Heart right ventricle (tissue), 16 donors: ENCODE data around the gene CLCF1. TPM values are rescaled to one million over a fixed set of nuclear protein-coding genes. Genes with fewer than 3 reads are reported as not detected.
A peak's percentile ranks its signal among the peaks of the same experiment; 100 is the strongest.

Source experiments
- ATAC-seq, 8 donors: fragments of 200-7000 bp; cut with Tn5 transposase; one replicate each; pipeline ENCODE4 v1.9.1; 2020; ENCODE audit warnings: mild to moderate bottlenecking in 8 of 8, moderate library complexity in 8 of 8, moderate number of reproducible peaks in 1 of 8
- DNase-seq, 2 donors: peaks; one replicate each; pipeline ENCODE4 v3.0.0-alpha.2; 2020
- H3K27ac ChIP-seq, 10 donors: fragments of 200-600 bp; sonication (generic) in 2 of 10; one replicate each; pipeline versions ENCODE4 v1.5.0 to v1.8.0; 2020 to 2022; ENCODE audit warnings: mild to moderate bottlenecking in 3 of 10
- H3K27me3 ChIP-seq, 7 donors: fragments of 200-600 bp; one replicate each; pipeline ENCODE4 v1.8.0; 2021 to 2022; ENCODE audit warnings: mild to moderate bottlenecking in 2 of 7
- H3K36me3 ChIP-seq, 9 donors: fragments of 200-600 bp; sonication (generic) in 1 of 9; one replicate each; pipeline versions ENCODE4 v1.5.0 to v1.8.0; 2020 to 2022; ENCODE audit warnings: mild to moderate bottlenecking in 2 of 9
- H3K4me1 ChIP-seq, 9 donors: fragments of 200-600 bp; sonication (generic) in 1 of 9; one replicate each; pipeline versions ENCODE4 v1.5.0 to v1.8.0; 2020 to 2022; ENCODE audit warnings: mild to moderate bottlenecking in 4 of 9
- H3K4me3 ChIP-seq, 10 donors: fragments of 200-600 bp; sonication (generic) in 2 of 10; one replicate each; pipeline versions ENCODE4 v1.5.0 to v1.8.0; 2020 to 2022; ENCODE audit warnings: mild to moderate bottlenecking in 7 of 10, moderate library complexity in 2 of 10
- H3K9me3 ChIP-seq, 11 donors: fragments of 200-600 bp in 10 of 11; sonication (generic) in 2 of 11; one replicate each; pipeline versions ENCODE4 v1.5.0 to v1.8.0; 2013 to 2022; ENCODE audit warnings: mild to moderate bottlenecking in 2 of 11, control low read depth in 1 of 11, moderate library complexity in 1 of 11
- WGBS, 2 donors: extraction: QIAGEN DNeasy Blood & Tissue Kit; methylation state at CpG; one replicate each; pipeline ENCODE4 v1.1.7; 2013; ENCODE audit warnings: inconsistent platforms in 1 of 2; 5-methylcytosine and 5-hydroxymethylcytosine counted together
- intact Hi-C, 10 donors: fragments of 100-400 bp; cut with DNase I; formaldehyde crosslinking; loops; one replicate each; pipeline versions ENCODE4 v1.11.1 to v1.14.2; 2022
- polyA plus RNA-seq, 2 donors: library from polyadenylated mRNA; stranded (reverse); fragments of 200-250 nt; gene quantifications; one replicate each; pipeline ENCODE4 v1.2.3, GENCODE V29; 2013
- total RNA-seq, 10 donors: library from RNA; stranded (reverse); fragmentation: NEBNext Ultra II Directional in 3 of 10; extraction: Animal tissue kit (Norgen Biotek cat#: 25700) in 3 of 10; gene quantifications; one replicate each; pipeline versions ENCODE4 v1.2.1 to v1.2.4, GENCODE V29; 2021 to 2023
- TF ChIP-seq, protein P1 (sequence below), 9 donors: fragments of 200-600 bp; sonication (generic) in 2 of 9; IDR thresholded peaks; one replicate each; pipeline versions ENCODE4 v1.5.0 to v1.8.0; 2021 to 2022; ENCODE audit warnings: antibody characterized with exemption in 9 of 9, mild to moderate bottlenecking in 5 of 9, moderate library complexity in 1 of 9
- donor health status: Arrhythmogenic right ventricular cardiomyopathy.
- donor health status: ischemic (EF 13 %, LVEDD 7.1; RV severe dilation, severe dysfunction).
- donor health status: healthy with polysubstance abuse.
- donor health status: DM: no; HTN: yes; CAD: no.
- donor health status: DM: no; HTN: no; CAD: no.
- donor health status: ischemic (EF 25% LVEDD 6.9; RV normal size, moderate dysfunction).
- donor health status: ischemic (EF 25% LVEDD 5.7; RV mildly dilated, moderate dysfunction).
- donor health status: healthy.
- donor health status: DM: yes; HTN: yes; CAD: no.
- donor health status: Ischemic cardiomyopathy.
- donor health status: ischemic (EF 35%, LVEDD 5.7; RV mildly dilated, moderate dysfunction).
- donor health status: nonischemic (EF 11% LVEDD 7.7; RV severe dilation, severe dysfunction).
- donor health status: DM: yes; HTN: yes; CAD: no.
- donor health status: PGD.
- donor health status: ischemic (EF 29% LVEDD 5.4; RV normal size, mild dysfunction).
- donor health status: nonischemic (EF 23%, LVEDD 6.1; RV moderate dilation, normal function).

Gene CLCF1
- total and polyA plus RNA-seq, 12 donors = 0.31 to 12.3 (median 1.2) TPM

DNA sequence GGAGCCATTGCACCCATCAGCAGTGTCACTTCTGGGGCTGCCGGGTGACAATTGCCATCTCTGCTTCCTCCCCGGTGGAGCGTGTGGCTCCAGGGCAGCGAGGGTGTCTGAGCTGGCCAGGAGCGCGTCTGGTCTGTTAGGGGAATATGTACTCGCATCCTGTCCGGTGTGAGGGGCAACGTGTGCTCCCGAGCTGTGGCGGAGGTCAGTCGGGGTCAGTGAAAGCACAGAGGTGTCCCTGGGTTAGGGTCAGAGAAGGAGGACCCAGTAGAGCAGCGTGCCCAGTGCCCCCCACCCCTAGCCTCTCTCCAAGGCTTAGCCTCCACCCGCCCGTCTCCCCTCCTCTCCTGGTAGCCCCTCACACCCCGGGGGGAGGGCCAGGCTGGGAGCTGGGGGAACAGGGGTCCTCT lies 1.5 kb downstream of the CLCF1 start:
- Histone ChIP-seq H3K36me3 (no peaks in the 10 kb centered on the region), H3K27ac (peak overlapping the region in 9 of 10 donors; percentile 85 to 97 (median 91)), H3K9me3 (no peaks in the 10 kb centered on the region), H3K4me3 (peak overlapping the region; percentile 56 to 82 (median 74)), H3K4me1 (peaks cover 12 to 71% (median 39%) of the 10 kb centered on the region in 9 donors), H3K27me3 (peaks cover 0 to 5% (median 0%) of the 10 kb centered on the region in 7 donors)
- ATAC-seq (no peak), DNase-seq (no peak)
- intact Hi-C loops = loop anchor here in 1 of 10 donors (2.0 kb wide), 1 partner anchor 15 kb away; no protein-coding TSS in a partner anchor
- TF ChIP-seq, protein P1, sequence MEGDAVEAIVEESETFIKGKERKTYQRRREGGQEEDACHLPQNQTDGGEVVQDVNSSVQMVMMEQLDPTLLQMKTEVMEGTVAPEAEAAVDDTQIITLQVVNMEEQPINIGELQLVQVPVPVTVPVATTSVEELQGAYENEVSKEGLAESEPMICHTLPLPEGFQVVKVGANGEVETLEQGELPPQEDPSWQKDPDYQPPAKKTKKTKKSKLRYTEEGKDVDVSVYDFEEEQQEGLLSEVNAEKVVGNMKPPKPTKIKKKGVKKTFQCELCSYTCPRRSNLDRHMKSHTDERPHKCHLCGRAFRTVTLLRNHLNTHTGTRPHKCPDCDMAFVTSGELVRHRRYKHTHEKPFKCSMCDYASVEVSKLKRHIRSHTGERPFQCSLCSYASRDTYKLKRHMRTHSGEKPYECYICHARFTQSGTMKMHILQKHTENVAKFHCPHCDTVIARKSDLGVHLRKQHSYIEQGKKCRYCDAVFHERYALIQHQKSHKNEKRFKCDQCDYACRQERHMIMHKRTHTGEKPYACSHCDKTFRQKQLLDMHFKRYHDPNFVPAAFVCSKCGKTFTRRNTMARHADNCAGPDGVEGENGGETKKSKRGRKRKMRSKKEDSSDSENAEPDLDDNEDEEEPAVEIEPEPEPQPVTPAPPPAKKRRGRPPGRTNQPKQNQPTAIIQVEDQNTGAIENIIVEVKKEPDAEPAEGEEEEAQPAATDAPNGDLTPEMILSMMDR (IDR thresholded peaks at IDR 0.05) = no peak
- WGBS, 2 donors = 17 to 29% methylated on average over 15 to 16 of the region's 16 CpGs

DNA sequence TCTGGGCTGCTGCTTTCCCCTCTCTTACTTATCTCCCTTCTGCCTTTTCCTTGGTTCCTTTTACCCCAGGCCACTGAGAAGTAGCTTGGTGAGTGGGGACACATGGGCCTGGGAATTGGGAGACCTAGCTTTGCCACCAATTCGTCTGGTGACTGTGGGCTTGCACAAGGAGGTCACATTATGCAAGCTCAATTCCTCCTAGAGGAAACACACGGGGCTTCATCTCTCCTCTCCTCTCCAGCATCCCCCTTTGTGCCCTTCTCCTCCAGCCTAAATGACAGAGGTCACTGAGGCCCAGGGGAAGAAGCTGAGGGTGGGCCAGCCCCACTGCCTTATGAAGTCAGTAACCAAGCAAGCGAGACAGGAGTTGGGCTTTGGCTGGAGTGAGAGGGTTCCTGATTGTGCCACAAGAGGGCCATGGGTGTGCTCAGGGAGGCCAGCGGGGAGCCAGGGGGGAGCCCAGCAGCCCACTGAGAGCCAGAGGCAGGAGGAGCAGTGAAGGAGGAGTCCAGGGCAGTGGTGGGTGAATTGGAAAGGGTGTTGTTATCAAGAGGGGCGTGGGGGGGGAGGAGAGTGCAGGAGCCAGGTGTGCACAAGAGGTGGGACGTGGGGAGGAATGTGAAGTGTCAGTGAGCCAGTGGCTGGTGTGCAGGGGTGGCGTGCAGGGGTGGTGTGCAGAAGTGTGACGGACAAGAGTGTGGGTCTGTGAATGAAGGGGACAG lies 2.0 kb downstream of the CLCF1 start:
- Histone ChIP-seq H3K4me1 (peaks cover 18 to 77% (median 43%) of the 10 kb centered on the region in 9 donors), H3K4me3 (peak overlapping the region in 6 of 10 donors; percentile 67 to 82 (median 76)), H3K27ac (peak overlapping the region in 4 of 10 donors; percentile 30 to 97 (median 93)), H3K27me3 (peaks cover 0 to 5% (median 0%) of the 10 kb centered on the region in 7 donors), H3K9me3 (no peaks in the 10 kb centered on the region), H3K36me3 (no peaks in the 10 kb centered on the region)
- intact Hi-C loops = no loop called here
- ATAC-seq (peak in 5 of 8 donors; percentile 4 to 31 (median 20)), DNase-seq (no peak)
- TF ChIP-seq, protein P1 (IDR thresholded peaks at IDR 0.05) = peak in 8 of 9 donors; percentile 15 to 50 (median 42)
- WGBS, 2 donors = 56% methylated on average over 8 of the region's 8 CpGs

DNA sequence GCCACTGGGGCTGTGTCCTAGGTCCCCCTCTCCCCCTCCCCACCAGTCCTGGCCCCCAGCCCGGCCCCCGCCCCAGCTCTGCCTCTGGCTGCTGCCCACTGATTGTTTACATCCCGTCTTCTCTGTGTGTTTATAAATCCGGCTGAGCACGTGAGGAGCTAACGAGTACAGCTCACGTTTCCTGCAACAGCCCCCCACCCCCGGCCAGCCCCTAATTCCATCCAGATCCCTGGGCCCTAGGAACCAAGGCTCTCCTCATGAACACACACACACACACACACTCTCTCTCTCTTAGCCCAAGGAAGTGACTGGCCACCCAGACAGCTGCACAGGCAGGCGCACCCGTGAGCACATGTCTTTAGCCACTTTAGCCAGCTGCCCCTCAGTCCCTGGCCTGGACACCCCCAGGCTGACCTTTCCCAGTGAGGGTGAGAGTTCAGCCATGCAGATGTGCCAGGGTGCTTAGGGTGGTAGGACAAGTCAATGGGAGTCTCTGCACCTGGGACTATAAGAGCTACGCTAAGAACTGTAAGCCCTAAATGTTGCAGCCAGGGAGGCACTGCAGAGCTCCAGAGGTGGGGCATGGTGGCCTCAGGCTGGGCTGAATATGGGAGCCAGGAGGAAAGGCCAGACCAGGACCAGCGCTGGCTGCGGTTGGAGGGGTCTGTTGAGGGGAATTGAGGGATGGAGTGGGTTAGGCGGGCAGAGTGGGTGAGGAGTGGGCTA lies 2.9 kb downstream of the CLCF1 start:
- H3K27ac ChIP-seq = peak overlapping the region in 1 of 10 donors; percentile 16
- peaks cover 20 to 83% (median 50%) of the 10 kb centered on the region in 9 donors for H3K4me1 ChIP-seq
- intact Hi-C loops = no loop called here
- H3K4me3 ChIP-seq = no peak overlapping the region
- ATAC-seq (no peak), DNase-seq (no peak)
- H3K9me3 ChIP-seq = no peaks in the 10 kb centered on the region
- TF ChIP-seq, protein P1 (IDR thresholded peaks at IDR 0.05) = no peak
- H3K27me3 ChIP-seq = peaks cover 0 to 3% (median 0%) of the 10 kb centered on the region in 7 donors
- 58 to 69% methylated on average over 12 to 14 of the region's 14 CpGs for WGBS, 2 donors
- peaks cover 0 to 5% (median 0%) of the 10 kb centered on the region in 9 donors for H3K36me3 ChIP-seq

DNA sequence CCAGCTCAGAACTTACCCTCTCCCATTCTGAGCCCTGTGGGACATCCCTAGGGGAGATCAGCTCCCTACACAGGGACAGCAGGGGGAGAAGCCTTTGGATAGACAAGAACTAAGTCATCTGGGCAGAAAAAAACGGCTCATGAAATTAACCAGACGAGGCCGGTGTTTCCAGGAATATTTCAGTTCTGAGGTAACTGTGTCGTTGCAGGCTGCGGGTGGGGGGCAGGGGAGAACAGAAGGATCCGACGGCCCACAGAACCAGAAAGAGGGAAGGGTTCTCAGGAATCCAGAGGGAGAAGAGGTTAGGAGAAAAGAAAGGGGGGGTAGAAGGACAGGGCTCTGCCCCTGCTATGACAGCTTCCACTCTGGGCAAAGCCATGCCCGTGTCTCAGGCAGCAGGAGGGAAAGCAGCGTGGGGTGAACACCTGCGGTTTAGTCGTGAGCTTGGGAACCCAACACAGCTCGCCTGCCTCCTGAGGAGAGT lies 3.6 kb downstream of the CLCF1 start:
- H3K4me3 ChIP-seq = no peak overlapping the region
- DNase-seq (no peak), ATAC-seq (no peak)
- no peaks in the 10 kb centered on the region for H3K9me3 ChIP-seq
- TF ChIP-seq, protein P1 (IDR thresholded peaks at IDR 0.05) = no peak
- H3K27me3 ChIP-seq = peaks cover 0 to 3% (median 0%) of the 10 kb centered on the region in 7 donors
- intact Hi-C loops = no loop called here
- peaks cover 20 to 80% (median 50%) of the 10 kb centered on the region in 9 donors for H3K4me1 ChIP-seq
- peaks cover 0 to 11% (median 0%) of the 10 kb centered on the region in 9 donors for H3K36me3 ChIP-seq
- WGBS, 2 donors = 65 to 76% methylated on average over 12 of the region's 12 CpGs
- no peak overlapping the region for H3K27ac ChIP-seq
